ENCODE data around the gene SLC38A2. TPM values are rescaled to one million over a fixed set of nuclear protein-coding genes. Genes with fewer than 3 reads are reported as not detected.

Gene SLC38A2
- total RNA-seq, 6 experiments from 2014 or later, result 787 to 1,148 (median 975) TPM

- DNase-seq, result no peak
- H3K4me1 Mint-ChIP-seq (ENCODE audit: low read depth), result peaks cover 69% of the 10 kb centered on the region
- H3K9me3 Mint-ChIP-seq, result no peaks in the 10 kb centered on the region
- peaks cover 35% of the 10 kb centered on the region for H3K36me3 Mint-ChIP-seq (ENCODE audit: low read depth)
- no peak overlapping the region for H3K4me3 Mint-ChIP-seq
- H3K27ac Mint-ChIP-seq, result no peak overlapping the region
- no peaks in the 10 kb centered on the region; the same call in 1 of the 2 replicates for H3K27me3 Mint-ChIP-seq (ENCODE audit: insufficient read depth)
- no peak for TF ChIP-seq CTCF (IDR thresholded peaks at IDR 0.05)
Measured at GRCh38 chr12:46391630-46392029, 19.1 kb upstream of the SLC38A2 start.

- peaks cover 35% of the 10 kb centered on the region for H3K36me3 Mint-ChIP-seq (ENCODE audit: low read depth)
- peaks cover 77% of the 10 kb centered on the region for H3K4me1 Mint-ChIP-seq (ENCODE audit: low read depth)
- H3K4me3 Mint-ChIP-seq, result peak overlapping the region; percentile 23; the same call in 1 of the 2 replicates
- H3K9me3 Mint-ChIP-seq, result no peaks in the 10 kb centered on the region
- H3K27me3 Mint-ChIP-seq (ENCODE audit: insufficient read depth), result no peaks in the 10 kb centered on the region; the same call in 1 of the 2 replicates
- H3K27ac Mint-ChIP-seq, result no peak overlapping the region
- TF ChIP-seq CTCF (IDR thresholded peaks at IDR 0.05), result no peak
- no peak for DNase-seq
Measured at GRCh38 chr12:46390881-46391280, 18.3 kb upstream of the SLC38A2 start.

- H3K9me3 Mint-ChIP-seq, result no peaks in the 10 kb centered on the region
- no peak for DNase-seq
- TF ChIP-seq CTCF (IDR thresholded peaks at IDR 0.05), result no peak
- H3K4me1 Mint-ChIP-seq (ENCODE audit: low read depth), result peaks cover 82% of the 10 kb centered on the region
- H3K27ac Mint-ChIP-seq, result 0 out of 2 replicates have a peak overlapping the region, but pooled peaks have one; percentile 84
- no peaks in the 10 kb centered on the region; the same call in 1 of the 2 replicates for H3K27me3 Mint-ChIP-seq (ENCODE audit: insufficient read depth)
- peak overlapping the region; percentile 23; the same call in 1 of the 2 replicates for H3K4me3 Mint-ChIP-seq
- peaks cover 35% of the 10 kb centered on the region for H3K36me3 Mint-ChIP-seq (ENCODE audit: low read depth)
Measured at GRCh38 chr12:46390304-46390703, 17.7 kb upstream of the SLC38A2 start.

- Mint-ChIP-seq H3K4me1 (ENCODE audit: low read depth) (peaks cover 86% of the 10 kb centered on the region), H3K4me3 (peak overlapping the region; percentile 57), H3K36me3 (ENCODE audit: low read depth) (peaks cover 35% of the 10 kb centered on the region), H3K9me3 (no peaks in the 10 kb centered on the region), H3K27ac (peak overlapping the region; percentile 84), H3K27me3 (ENCODE audit: insufficient read depth) (peaks cover under 1% of the 10 kb centered on the region)
- no peak for TF ChIP-seq CTCF (IDR thresholded peaks at IDR 0.05)
- peak; percentile 88 for DNase-seq
Measured at GRCh38 chr12:46389031-46389616, 16.6 kb upstream of the SLC38A2 start.

GRCh38 chr12:46388427-46389021 lies 16.0 kb upstream of the SLC38A2 start:
- peak; percentile 62 for DNase-seq
- Mint-ChIP-seq H3K4me1 (ENCODE audit: low read depth) (peaks cover 89% of the 10 kb centered on the region), H3K27ac (peak overlapping the region; percentile 84), H3K9me3 (no peaks in the 10 kb centered on the region), H3K4me3 (peak overlapping the region; percentile 57), H3K36me3 (ENCODE audit: low read depth) (peaks cover 33% of the 10 kb centered on the region), H3K27me3 (ENCODE audit: insufficient read depth) (peaks cover 4% of the 10 kb centered on the region)
- TF ChIP-seq CTCF (IDR thresholded peaks at IDR 0.05), result no peak
